Mesenchymal stem cell (in vitro differentiated cells and primary cell): ENCODE data around the gene UPF2.
A peak's percentile ranks its signal among the peaks of the same experiment; 100 is the strongest.

Experiments used
- DNase-seq: peaks from one replicate; pipeline ENCODE4 v3.0.0-alpha.2; 2013
- H2AFZ ChIP-seq: one replicate; pipeline ENCODE4 v1.6.1; 2013; ENCODE audit warnings: low read depth, mild to moderate bottlenecking, control low read depth, inconsistent platforms, low read length, moderate library complexity
- H2AK5ac ChIP-seq: 2 replicates; pipeline ENCODE4 v1.6.1; 2013; ENCODE audit warnings: low read length, moderate library complexity, mild to moderate bottlenecking, inconsistent platforms; ENCODE audit not compliant: severe bottlenecking
- H2BK120ac ChIP-seq: one replicate; pipeline ENCODE4 v1.6.1; 2013; ENCODE audit warnings: low read depth, mild to moderate bottlenecking, inconsistent platforms, low read length, moderate library complexity
- H2BK12ac ChIP-seq, 2 experiments: one replicate each; pipeline ENCODE4 v1.6.1; 2013; ENCODE audit warnings: inconsistent platforms in 2 of 2, low read length in 2 of 2, mild to moderate bottlenecking in 2 of 2, moderate library complexity in 2 of 2, control low read depth in 1 of 2
- H2BK15ac ChIP-seq: one replicate; pipeline ENCODE4 v1.6.1; 2013; ENCODE audit warnings: mild to moderate bottlenecking, low read depth, inconsistent platforms; ENCODE audit not compliant: poor library complexity, severe bottlenecking
- H2BK5ac ChIP-seq: 2 replicates; pipeline ENCODE4 v1.6.1; 2013; ENCODE audit warnings: low read depth, mild to moderate bottlenecking, low read length, control low read depth, inconsistent platforms; ENCODE audit not compliant: poor library complexity, severe bottlenecking
- H3K14ac ChIP-seq, 2 experiments: one replicate each; pipeline ENCODE4 v1.6.1; 2013; ENCODE audit warnings: inconsistent platforms in 2 of 2, low read length in 2 of 2, control low read depth in 1 of 2, mild to moderate bottlenecking in 1 of 2, moderate library complexity in 1 of 2
- H3K18ac ChIP-seq, 2 experiments: one replicate each; pipeline ENCODE4 v1.6.1; 2013; ENCODE audit warnings: inconsistent platforms in 2 of 2, low read length in 2 of 2, control low read depth in 1 of 2, low read depth in 1 of 2, mild to moderate bottlenecking in 1 of 2
- H3K23ac ChIP-seq, 2 experiments: one replicate each; pipeline ENCODE4 v1.6.1; 2013; ENCODE audit warnings: inconsistent platforms in 2 of 2, low read length in 2 of 2, mild to moderate bottlenecking in 2 of 2, moderate library complexity in 2 of 2, control low read depth in 1 of 2
- H3K27ac ChIP-seq: 2 replicates; pipeline ENCODE4 v1.5.1; 2013; ENCODE audit warnings: mild to moderate bottlenecking, moderate library complexity, low read length, control low read depth, inconsistent platforms; ENCODE audit not compliant: poor library complexity, severe bottlenecking
- H3K27me3 ChIP-seq, 2 experiments: 2 replicates each; pipeline versions ENCODE4 v1.6.1 to v1.7.0; 2013; ENCODE audit warnings: low read length in 2 of 2, mild to moderate bottlenecking in 2 of 2, moderate library complexity in 2 of 2, control low read depth in 1 of 2, inconsistent platforms in 1 of 2; ENCODE audit not compliant: control insufficient read depth in 1 of 2, insufficient read depth in 1 of 2
- H3K36me3 ChIP-seq, 2 experiments: 2 replicates each; pipeline versions ENCODE4 v1.6.1 to v1.7.0; 2013; ENCODE audit warnings: low read length in 2 of 2, control low read depth in 1 of 2, inconsistent platforms in 1 of 2, low read depth in 1 of 2, mild to moderate bottlenecking in 1 of 2; ENCODE audit not compliant: insufficient read depth in 2 of 2, control insufficient read depth in 1 of 2
- H3K4ac ChIP-seq, 2 experiments: one replicate each; pipeline ENCODE4 v1.6.1; 2013; ENCODE audit warnings: inconsistent platforms in 2 of 2, low read length in 2 of 2, mild to moderate bottlenecking in 2 of 2, moderate library complexity in 2 of 2, control low read depth in 1 of 2, low read depth in 1 of 2
- H3K4me1 ChIP-seq: 2 replicates; pipeline ENCODE4 v1.6.1; 2013; ENCODE audit warnings: low read depth, low read length, control low read depth; ENCODE audit not compliant: control insufficient read depth, insufficient read depth
- H3K4me2 ChIP-seq: 2 replicates; pipeline ENCODE4 v1.6.1; 2013; ENCODE audit warnings: low read length, mild to moderate bottlenecking, inconsistent platforms; ENCODE audit not compliant: poor library complexity, severe bottlenecking
- H3K4me3 ChIP-seq, 2 experiments: 2 replicates each; pipeline versions ENCODE4 v1.5.1 to v1.7.0; 2013; ENCODE audit warnings: low read length in 2 of 2, mild to moderate bottlenecking in 2 of 2, control low read depth in 1 of 2, low read depth in 1 of 2; ENCODE audit not compliant: insufficient read depth in 1 of 2
- H3K79me1 ChIP-seq: replicated peaks from 2 replicates; pipeline ENCODE4 v1.6.1; 2013; ENCODE audit warnings: mild to moderate bottlenecking, control low read depth, low read length, inconsistent platforms; ENCODE audit not compliant: poor library complexity, severe bottlenecking
- H3K9ac ChIP-seq: 2 replicates; pipeline ENCODE4 v1.7.0; 2013; ENCODE audit warnings: mild to moderate bottlenecking, low read length, moderate library complexity
- H3K9me3 ChIP-seq: 2 replicates; pipeline ENCODE4 v1.7.0; 2013; ENCODE audit warnings: mild to moderate bottlenecking, low read length; ENCODE audit not compliant: control insufficient read depth
- H4K8ac ChIP-seq: one replicate; pipeline ENCODE4 v1.6.1; 2013; ENCODE audit warnings: inconsistent platforms, mild to moderate bottlenecking, low read length, moderate library complexity
- H4K91ac ChIP-seq: one replicate; pipeline ENCODE4 v1.6.1; 2013; ENCODE audit warnings: mild to moderate bottlenecking, low read length, inconsistent platforms
- WGBS: methylation state at CpG from one replicate; pipeline ENCODE4 v1.1.7; 2013; ENCODE audit warnings: mixed read lengths; 5-methylcytosine and 5-hydroxymethylcytosine counted together

UPF2 gene

DNA sequence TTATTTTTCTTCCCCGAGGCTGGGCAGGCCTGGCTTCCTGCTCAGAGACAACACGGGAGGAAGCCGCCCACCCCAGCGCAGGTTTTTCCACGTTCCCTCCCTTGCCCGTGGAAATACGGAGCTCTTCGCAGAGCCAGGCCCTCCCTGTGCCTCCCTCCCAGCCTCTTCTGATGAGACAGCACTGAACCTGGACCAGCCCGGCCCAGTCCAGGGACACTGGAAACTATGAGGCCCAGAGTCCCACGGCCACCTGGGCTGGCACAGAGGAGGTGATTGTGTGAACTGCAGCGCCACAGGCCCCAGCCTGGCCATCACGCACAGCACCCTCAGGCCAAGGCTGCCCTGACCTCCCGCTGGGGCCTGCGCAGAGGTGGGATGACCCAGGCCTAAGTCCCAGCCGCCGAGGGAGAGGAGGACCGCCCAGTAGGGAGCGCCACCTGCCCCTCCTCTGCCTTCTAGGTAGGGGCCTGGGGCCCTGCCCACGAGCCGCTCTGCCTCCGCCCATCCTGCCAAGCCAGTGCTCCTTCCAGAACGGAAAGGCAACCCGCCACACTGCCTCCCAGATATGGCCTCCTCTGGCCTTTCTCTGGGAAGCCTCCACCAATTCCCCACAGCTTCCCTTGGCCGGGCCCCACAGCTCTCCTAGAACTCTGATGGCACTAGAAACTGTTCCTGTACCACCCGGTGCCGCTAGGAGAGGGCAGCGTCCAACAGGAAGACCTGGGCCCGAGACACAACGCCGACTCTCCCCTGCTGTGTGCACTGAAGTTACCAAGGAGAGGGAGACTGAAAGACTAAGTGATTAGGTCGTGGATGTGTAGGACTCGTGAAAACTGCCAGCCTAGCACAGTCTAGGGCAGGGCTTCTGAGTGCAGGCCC, 162.2 kb downstream of the UPF2 start:
- Histone ChIP-seq H3K27ac (no peak overlapping the region), H3K9me3 (no peaks in the 10 kb centered on the region), H2BK5ac (no peak overlapping the region), H4K91ac (no peak overlapping the region), H3K4me3 (no peak overlapping the region), H2BK12ac (no peak overlapping the region), H2AFZ (no peak overlapping the region), H3K27me3 (no peaks in the 10 kb centered on the region), H3K18ac (no peak overlapping the region), H3K23ac (no peak overlapping the region), H2BK15ac (no peak overlapping the region), H3K4ac (no peak overlapping the region), H3K9ac (no peak overlapping the region), H4K8ac (no peak overlapping the region), H3K36me3 (no peaks in the 10 kb centered on the region), H2AK5ac (no peak overlapping the region), H3K4me1 (peaks cover 28% of the 10 kb centered on the region), H3K14ac (peak overlapping the region in 1 of 2 experiments; percentile 21), H2BK120ac (no peak overlapping the region), H3K4me2 (no peak overlapping the region), H3K79me1 (no peaks in the 10 kb centered on the region)
- no peak for DNase-seq
- WGBS = 89% methylated on average over 32 of the region's 32 CpGs

DNA sequence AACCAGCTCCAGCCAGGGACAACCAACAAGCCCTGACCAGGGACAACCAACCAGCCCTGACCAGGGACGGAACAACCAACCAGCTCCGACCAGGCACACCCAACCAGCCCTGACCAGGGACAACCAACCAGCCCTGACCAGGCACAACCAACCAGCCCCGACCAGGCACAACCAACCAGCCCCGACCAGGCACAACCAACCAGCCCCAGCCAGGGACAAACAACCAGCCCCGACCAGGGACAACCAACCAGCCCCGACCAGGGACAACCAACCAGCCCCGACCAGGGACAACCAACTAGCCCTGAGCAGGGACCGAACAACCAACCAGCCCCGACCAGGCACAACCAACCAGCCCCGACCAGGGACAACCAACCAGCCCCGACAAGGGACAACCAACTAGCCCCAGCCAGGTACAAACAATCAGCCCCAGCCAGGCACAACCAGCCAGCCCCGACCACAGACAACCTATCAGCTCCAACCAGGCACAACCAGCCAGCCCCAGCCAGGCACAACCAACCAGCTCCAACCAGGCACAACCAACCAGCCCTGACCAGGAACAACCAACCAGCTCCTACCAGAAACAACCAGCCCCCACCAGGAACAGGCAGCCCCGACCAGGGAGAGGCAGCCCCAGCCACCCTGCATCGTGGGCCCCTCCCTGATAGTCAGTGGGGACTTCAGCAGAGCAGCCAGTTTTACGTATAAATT, 163.1 kb downstream of the UPF2 start:
- WGBS = 93% methylated on average over 15 of the region's 15 CpGs

DNA sequence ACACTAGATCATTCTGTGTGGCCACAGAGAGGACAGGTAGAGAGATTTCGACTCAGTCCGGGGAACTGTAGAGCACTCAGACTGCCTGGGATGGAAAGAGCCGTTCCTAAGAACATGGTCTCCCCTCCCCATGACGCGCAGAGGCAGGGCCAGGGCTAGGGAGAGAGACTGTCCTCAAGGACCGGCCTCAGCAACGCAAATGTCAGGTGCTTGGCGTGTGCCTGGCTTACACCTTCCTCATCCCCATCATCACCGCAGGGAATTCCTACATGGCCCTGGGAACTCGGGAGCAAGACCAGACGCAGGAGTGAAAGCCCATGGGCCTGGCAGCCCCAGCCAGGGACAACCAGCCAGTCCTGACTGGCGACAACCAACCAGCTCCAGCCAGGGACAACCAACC, 163.8 kb downstream of the UPF2 start:
- Histone ChIP-seq H2BK5ac (no peak overlapping the region), H3K4ac (no peak overlapping the region), H4K8ac (no peak overlapping the region), H3K18ac (no peak overlapping the region), H3K4me1 (peaks cover 33% of the 10 kb centered on the region), H3K9me3 (no peaks in the 10 kb centered on the region), H3K14ac (no peak overlapping the region), H3K27me3 (no peaks in the 10 kb centered on the region), H3K4me2 (no peak overlapping the region), H2BK120ac (no peak overlapping the region), H3K79me1 (no peaks in the 10 kb centered on the region), H3K23ac (no peak overlapping the region), H2AK5ac (no peak overlapping the region), H2AFZ (no peak overlapping the region), H3K4me3 (no peak overlapping the region), H3K36me3 (no peaks in the 10 kb centered on the region), H3K9ac (no peak overlapping the region), H2BK12ac (no peak overlapping the region), H2BK15ac (no peak overlapping the region), H3K27ac (no peak overlapping the region), H4K91ac (no peak overlapping the region)
- DNase-seq = no peak
- WGBS = 94% methylated on average over 12 of the region's 12 CpGs

More for the DNA sequence above, 163.1 kb downstream of the UPF2 start:
- H2AFZ ChIP-seq = no peak overlapping the region
- H3K18ac ChIP-seq = no peak overlapping the region
- H3K36me3 ChIP-seq = no peaks in the 10 kb centered on the region
- H2AK5ac ChIP-seq = no peak overlapping the region
- H3K4me1 ChIP-seq = peaks cover 31% of the 10 kb centered on the region
- no peak overlapping the region for H4K8ac ChIP-seq
- H2BK12ac ChIP-seq = no peak overlapping the region
- no peak overlapping the region for H3K4ac ChIP-seq
- DNase-seq = no peak
- H3K27ac ChIP-seq = no peak overlapping the region
- H3K79me1 ChIP-seq = no peaks in the 10 kb centered on the region
- no peak overlapping the region for H3K23ac ChIP-seq
- H3K4me2 ChIP-seq = no peak overlapping the region
- H4K91ac ChIP-seq = no peak overlapping the region
- H3K27me3 ChIP-seq = no peaks in the 10 kb centered on the region
- H3K9ac ChIP-seq = no peak overlapping the region
- no peak overlapping the region for H3K14ac ChIP-seq
- no peak overlapping the region for H2BK120ac ChIP-seq
- no peak overlapping the region for H3K4me3 ChIP-seq
- no peaks in the 10 kb centered on the region for H3K9me3 ChIP-seq
- no peak overlapping the region for H2BK5ac ChIP-seq
- H2BK15ac ChIP-seq = no peak overlapping the region

DNA sequence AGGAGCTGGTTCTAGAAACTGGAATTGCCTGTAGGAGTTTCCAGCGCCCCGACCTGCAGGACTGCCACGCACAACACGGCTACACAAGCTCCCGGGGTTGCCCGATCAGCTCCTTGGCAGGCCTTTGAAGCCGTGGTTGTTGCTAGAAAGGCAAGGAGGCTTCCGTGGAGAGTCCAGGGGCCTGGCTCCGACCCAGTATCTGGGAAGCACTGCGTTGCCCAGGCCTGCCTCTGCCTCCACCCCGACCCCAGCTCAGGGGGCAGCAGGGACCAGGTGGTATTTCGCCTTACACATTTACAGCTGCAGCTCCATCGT, 165.1 kb downstream of the UPF2 start:
- Histone ChIP-seq H2BK12ac (no peak overlapping the region), H2BK120ac (no peak overlapping the region), H3K36me3 (no peaks in the 10 kb centered on the region), H2BK5ac (no peak overlapping the region), H3K79me1 (no peaks in the 10 kb centered on the region), H3K4ac (no peak overlapping the region), H3K4me1 (peaks cover 33% of the 10 kb centered on the region), H3K14ac (no peak overlapping the region), H3K4me3 (no peak overlapping the region), H3K23ac (no peak overlapping the region), H3K9me3 (no peaks in the 10 kb centered on the region), H3K9ac (no peak overlapping the region), H3K27ac (no peak overlapping the region), H4K91ac (no peak overlapping the region), H2BK15ac (peak overlapping the region; percentile 37), H4K8ac (no peak overlapping the region), H3K27me3 (no peaks in the 10 kb centered on the region), H3K18ac (no peak overlapping the region), H2AFZ (no peak overlapping the region), H2AK5ac (no peak overlapping the region), H3K4me2 (no peak overlapping the region)
- DNase-seq = no peak
- WGBS = 96% methylated on average over 13 of the region's 13 CpGs
